Measurements from ENCODE around the gene TMEM131L. TPM values are rescaled to one million over a fixed set of nuclear protein-coding genes. Genes with fewer than 3 reads are reported as not detected.

The TMEM131L gene
- total RNA-seq, 1 donor from 2014 or later: 18.6 TPM

GRCh38 chr4:153538487-153539357 lies 72.6 kb downstream of the TMEM131L start:
- no peak overlapping the region for H3K4me3 Mint-ChIP-seq (ENCODE audit: unreplicated experiment)

GRCh38 chr4:153539422-153539821 lies 73.3 kb downstream of the TMEM131L start:
- H3K27ac Mint-ChIP-seq (ENCODE audit: unreplicated experiment): peak overlapping the region; percentile 34

More at GRCh38 chr4:153538487-153539357, 72.6 kb downstream of the TMEM131L start:
- peaks cover 9% of the 10 kb centered on the region for H3K36me3 Mint-ChIP-seq (ENCODE audit: low read depth, unreplicated experiment)
- Histone ChIP-seq H4K20me1 (ENCODE audit: insufficient read depth, low read length) (peaks cover 32% of the 10 kb centered on the region), H3K4me1 (ENCODE audit: insufficient read depth, low read length) (peaks cover 17% of the 10 kb centered on the region), H2AFZ (ENCODE audit: low read depth, low read length) (peak overlapping the region; percentile 22), H3K27me3 (ENCODE audit: insufficient read depth, low read length) (no peaks in the 10 kb centered on the region), H3K4me2 (ENCODE audit: low read length) (peak overlapping the region; percentile 74), H3K9me3 (ENCODE audit: insufficient read depth, low read depth, low read length) (no peaks in the 10 kb centered on the region), H3K79me2 (ENCODE audit: insufficient read depth, low read length) (no peaks in the 10 kb centered on the region), H3K9ac (ENCODE audit: low read length) (peak overlapping the region; percentile 25), H3K27ac (ENCODE audit: low read depth, low read length) (no peak overlapping the region), H3K36me3 (ENCODE audit: insufficient read depth, low read length) (no peaks in the 10 kb centered on the region), H3K4me3 (ENCODE audit: insufficient read depth, low read depth, low read length) (no peak overlapping the region)
- peaks cover 35% of the 10 kb centered on the region for H3K4me1 Mint-ChIP-seq (ENCODE audit: low read depth, unreplicated experiment)
- DNase-seq (ENCODE audit: low read depth) (no peak), FAIRE-seq (peak; percentile 17)
- H3K27me3 Mint-ChIP-seq (ENCODE audit: low read depth, unreplicated experiment): no peaks in the 10 kb centered on the region
- no peaks in the 10 kb centered on the region for H3K9me3 Mint-ChIP-seq (ENCODE audit: unreplicated experiment)
- no peak for TF ChIP-seq CTCF (IDR thresholded peaks at IDR 0.05; ENCODE audit: insufficient read depth, low read depth, low read length)
- no peak for TF ChIP-seq EZH2 (IDR thresholded peaks at IDR 0.05; ENCODE audit: insufficient read depth, low read length)
- H3K27ac Mint-ChIP-seq (ENCODE audit: unreplicated experiment): peak overlapping the region; percentile 68

More at GRCh38 chr4:153539422-153539821, 73.3 kb downstream of the TMEM131L start:
- Histone ChIP-seq H3K4me3 (ENCODE audit: insufficient read depth, low read depth, low read length) (no peak overlapping the region), H3K27me3 (ENCODE audit: insufficient read depth, low read length) (no peaks in the 10 kb centered on the region), H3K9me3 (ENCODE audit: insufficient read depth, low read depth, low read length) (no peaks in the 10 kb centered on the region), H4K20me1 (ENCODE audit: insufficient read depth, low read length) (peaks cover 35% of the 10 kb centered on the region), H2AFZ (ENCODE audit: low read depth, low read length) (no peak overlapping the region), H3K36me3 (ENCODE audit: insufficient read depth, low read length) (no peaks in the 10 kb centered on the region), H3K4me1 (ENCODE audit: insufficient read depth, low read length) (peaks cover 17% of the 10 kb centered on the region), H3K27ac (ENCODE audit: low read depth, low read length) (no peak overlapping the region), H3K4me2 (ENCODE audit: low read length) (no peak overlapping the region), H3K79me2 (ENCODE audit: insufficient read depth, low read length) (no peaks in the 10 kb centered on the region), H3K9ac (ENCODE audit: low read length) (no peak overlapping the region)
- no peak overlapping the region for H3K4me3 Mint-ChIP-seq (ENCODE audit: unreplicated experiment)
- H3K36me3 Mint-ChIP-seq (ENCODE audit: low read depth, unreplicated experiment): peaks cover 9% of the 10 kb centered on the region
- peaks cover 35% of the 10 kb centered on the region for H3K4me1 Mint-ChIP-seq (ENCODE audit: low read depth, unreplicated experiment)
- DNase-seq (ENCODE audit: low read depth) (no peak), FAIRE-seq (no peak)
- H3K27me3 Mint-ChIP-seq (ENCODE audit: low read depth, unreplicated experiment): no peaks in the 10 kb centered on the region
- H3K9me3 Mint-ChIP-seq (ENCODE audit: unreplicated experiment): no peaks in the 10 kb centered on the region
- no peak for TF ChIP-seq EZH2 (IDR thresholded peaks at IDR 0.05; ENCODE audit: insufficient read depth, low read length)
- TF ChIP-seq CTCF (IDR thresholded peaks at IDR 0.05; ENCODE audit: insufficient read depth, low read depth, low read length): no peak

Data from astrocyte (in vitro differentiated cells and primary cell).